ENCODE results near the gene SGMS1. TPM values are rescaled to one million over a fixed set of nuclear protein-coding genes. Genes with fewer than 3 reads are reported as not detected.
A peak's percentile ranks its signal among the peaks of the same experiment; 100 is the strongest.

The SGMS1 gene
- total RNA-seq, 1 experiment from 2014 or later: 25.5 TPM

DNA sequence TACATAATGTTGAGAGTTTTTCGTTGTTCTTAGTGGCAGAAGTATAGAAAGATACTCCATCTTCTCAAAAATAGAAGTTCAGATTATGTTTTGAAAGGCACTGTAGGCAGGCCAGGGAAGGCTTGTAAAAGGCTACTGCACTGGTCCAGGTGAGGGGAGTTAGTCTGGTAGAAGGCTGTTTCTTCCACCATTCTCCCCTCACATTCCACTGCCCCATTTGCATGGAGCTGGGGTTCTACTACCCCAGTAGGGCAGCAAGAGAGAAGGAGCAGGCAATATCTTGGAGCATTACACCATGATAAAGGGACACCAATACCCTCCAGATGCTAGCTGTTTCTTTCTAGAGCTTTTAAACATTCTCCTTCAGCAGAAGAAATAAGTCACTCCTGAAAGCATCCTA lies 16.5 kb upstream of the SGMS1 start:
- in situ Hi-C loops (cut with HindIII; ENCODE audit: low sequenced_read_pairs): no loop called here
- no peak for DNase-seq (ENCODE audit: low spot score)

DNA sequence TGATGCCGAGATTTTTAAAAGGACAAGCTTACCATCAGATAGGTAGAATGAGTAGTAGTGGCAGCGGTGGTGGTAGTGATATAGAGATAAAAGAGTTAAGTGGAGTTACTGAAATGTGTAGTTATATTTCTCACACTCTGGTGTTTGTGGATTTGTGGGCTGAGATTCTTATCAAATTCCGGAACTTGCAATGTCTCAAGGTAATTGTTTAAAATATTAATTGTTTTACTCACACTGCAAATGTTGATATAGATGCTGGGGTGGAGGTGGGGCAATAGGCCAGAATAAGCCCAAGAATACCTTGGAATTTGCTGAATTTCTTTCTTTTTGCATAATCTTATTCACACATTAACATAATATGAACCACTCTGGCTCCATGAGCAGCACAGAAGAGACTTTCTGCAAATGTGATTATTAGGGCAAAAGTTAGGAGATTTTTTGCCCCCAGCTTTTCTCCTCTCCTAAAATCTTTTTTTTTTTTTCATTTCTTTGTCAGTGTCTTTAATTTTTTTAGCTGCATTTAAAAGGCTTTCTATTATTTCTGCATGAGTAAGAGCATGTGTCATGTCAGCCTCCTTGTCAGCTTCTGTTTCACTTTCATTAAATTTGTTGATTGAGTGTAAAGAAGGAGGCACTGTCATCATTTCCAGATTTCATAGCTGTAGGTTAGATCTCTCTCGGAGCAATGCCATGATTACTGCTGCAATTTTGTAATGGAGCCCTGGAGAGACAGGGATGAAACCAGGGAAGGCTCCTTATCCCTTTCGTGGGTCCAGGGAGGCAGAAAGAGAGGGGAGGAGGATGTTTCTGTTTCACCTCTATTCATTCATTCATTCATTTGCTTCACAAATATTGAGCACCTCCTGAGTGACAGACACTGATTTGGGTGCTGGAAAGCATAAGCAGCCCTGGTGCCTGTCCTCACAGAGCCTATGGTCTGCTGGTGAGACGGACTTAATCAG lies 13.1 kb upstream of the SGMS1 start:
- in situ Hi-C loops (cut with HindIII; ENCODE audit: low sequenced_read_pairs): no loop called here
- DNase-seq (ENCODE audit: low spot score): no peak

DNA sequence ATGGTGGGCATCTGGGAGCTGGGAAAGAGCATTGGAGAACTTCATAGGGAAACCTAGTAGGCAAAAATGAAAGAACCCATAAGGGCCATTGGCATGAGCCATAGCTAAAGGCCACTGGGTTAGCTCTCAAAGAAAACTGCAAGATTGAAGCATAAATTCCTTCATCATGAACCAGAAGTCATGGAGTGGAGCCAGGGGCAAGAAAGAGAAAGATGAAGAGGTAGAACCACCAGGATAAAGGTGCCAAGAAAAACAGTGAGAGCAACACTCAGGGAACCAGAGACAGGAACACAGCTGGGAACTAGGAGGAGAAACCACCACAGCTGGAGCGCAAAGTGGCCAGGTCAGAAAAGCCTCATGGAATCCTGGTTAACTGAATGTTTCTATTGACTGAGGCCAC lies 11.5 kb upstream of the SGMS1 start:
- DNase-seq (ENCODE audit: low spot score): no peak
- in situ Hi-C loops (cut with HindIII; ENCODE audit: low sequenced_read_pairs): no loop called here

GRCh38 chr10:50634479-50634878 lies 10.7 kb upstream of the SGMS1 start:
- in situ Hi-C loops (cut with HindIII; ENCODE audit: low sequenced_read_pairs): no loop called here
- DNase-seq (ENCODE audit: low spot score): no peak

- in situ Hi-C loops (cut with HindIII; ENCODE audit: low sequenced_read_pairs): no loop called here
- no peak for DNase-seq (ENCODE audit: low spot score)
Observed at GRCh38 chr10:50631052-50631451, 7.3 kb upstream of the SGMS1 start.

DNA sequence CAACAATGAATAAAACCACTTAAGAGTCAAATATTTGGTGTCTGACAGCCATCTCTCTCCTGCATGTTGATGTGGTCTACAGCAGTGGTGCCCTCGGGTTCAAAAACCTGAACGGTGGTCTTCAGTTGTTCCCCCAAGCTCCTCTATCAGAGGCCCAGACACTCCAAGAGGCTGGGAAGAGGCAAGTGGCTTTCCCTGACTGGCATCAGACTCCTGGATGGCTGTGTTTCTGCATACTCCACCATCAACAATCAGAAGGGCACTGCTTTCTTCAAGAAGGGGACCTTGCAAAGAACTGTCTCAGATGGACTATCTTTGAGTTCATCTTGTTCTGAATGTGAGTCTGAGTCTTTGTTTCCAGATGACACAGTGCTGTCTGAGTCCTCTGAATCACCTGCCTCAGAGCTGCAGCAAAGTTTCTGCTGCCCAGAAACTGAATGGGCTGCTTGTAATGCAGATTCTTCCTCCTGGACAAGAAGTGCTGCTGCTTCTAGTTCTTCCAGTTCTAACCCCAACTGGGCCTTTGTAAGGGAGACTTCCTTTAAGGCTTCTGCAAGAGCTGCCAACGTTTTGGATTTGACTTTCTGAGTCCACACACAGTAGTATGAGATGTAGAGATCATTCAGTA lies 5.9 kb upstream of the SGMS1 start:
- DNase-seq (ENCODE audit: low spot score): no peak
- in situ Hi-C loops (cut with HindIII; ENCODE audit: low sequenced_read_pairs): no loop called here

- no peak for DNase-seq (ENCODE audit: low spot score)
- in situ Hi-C loops (cut with HindIII; ENCODE audit: low sequenced_read_pairs): no loop called here
Observed at GRCh38 chr10:50627896-50628295, 4.1 kb upstream of the SGMS1 start.

DNA sequence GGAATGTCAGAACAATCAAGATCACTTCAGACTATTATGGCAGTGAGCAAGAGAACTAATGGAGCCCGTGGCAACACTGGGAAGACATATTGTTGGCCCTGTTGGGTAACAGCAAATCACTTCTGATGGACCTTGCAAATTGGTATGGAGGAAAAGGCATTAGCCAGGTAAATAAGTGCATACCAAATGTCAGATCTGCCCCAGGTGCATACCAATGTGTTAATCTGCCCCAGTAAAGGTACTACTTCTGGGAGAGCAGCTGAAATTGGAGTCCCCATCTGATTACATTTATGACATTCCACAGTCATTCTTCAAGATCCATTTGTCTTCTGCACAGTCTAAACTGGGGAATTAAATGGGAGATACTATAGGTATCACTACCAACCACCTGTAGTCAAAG lies 3.7 kb upstream of the SGMS1 start:
- in situ Hi-C loops (cut with HindIII; ENCODE audit: low sequenced_read_pairs): no loop called here

GRCh38 chr10:50625649-50626132 lies 1.9 kb upstream of the SGMS1 start:
- in situ Hi-C loops (cut with HindIII; ENCODE audit: low sequenced_read_pairs): no loop called here
- DNase-seq (ENCODE audit: low spot score): no peak

More for the DNA sequence above, 3.7 kb upstream of the SGMS1 start:
- no peak for DNase-seq (ENCODE audit: low spot score)

- DNase-seq (ENCODE audit: low spot score): peak; percentile 77
- in situ Hi-C loops (cut with HindIII; ENCODE audit: low sequenced_read_pairs): no loop called here
Observed at GRCh38 chr10:50624866-50625501, 1.2 kb upstream of the SGMS1 start.

GRCh38 chr10:50624413-50624865 lies 683 bp upstream of the SGMS1 start:
- DNase-seq (ENCODE audit: low spot score): peak; percentile 90
- in situ Hi-C loops (cut with HindIII; ENCODE audit: low sequenced_read_pairs): no loop called here

GRCh38 chr10:50622706-50623662 lies 772 bp downstream of the SGMS1 start:
- in situ Hi-C loops (cut with HindIII; ENCODE audit: low sequenced_read_pairs): no loop called here
- DNase-seq (ENCODE audit: low spot score): peak; percentile 71

DNA sequence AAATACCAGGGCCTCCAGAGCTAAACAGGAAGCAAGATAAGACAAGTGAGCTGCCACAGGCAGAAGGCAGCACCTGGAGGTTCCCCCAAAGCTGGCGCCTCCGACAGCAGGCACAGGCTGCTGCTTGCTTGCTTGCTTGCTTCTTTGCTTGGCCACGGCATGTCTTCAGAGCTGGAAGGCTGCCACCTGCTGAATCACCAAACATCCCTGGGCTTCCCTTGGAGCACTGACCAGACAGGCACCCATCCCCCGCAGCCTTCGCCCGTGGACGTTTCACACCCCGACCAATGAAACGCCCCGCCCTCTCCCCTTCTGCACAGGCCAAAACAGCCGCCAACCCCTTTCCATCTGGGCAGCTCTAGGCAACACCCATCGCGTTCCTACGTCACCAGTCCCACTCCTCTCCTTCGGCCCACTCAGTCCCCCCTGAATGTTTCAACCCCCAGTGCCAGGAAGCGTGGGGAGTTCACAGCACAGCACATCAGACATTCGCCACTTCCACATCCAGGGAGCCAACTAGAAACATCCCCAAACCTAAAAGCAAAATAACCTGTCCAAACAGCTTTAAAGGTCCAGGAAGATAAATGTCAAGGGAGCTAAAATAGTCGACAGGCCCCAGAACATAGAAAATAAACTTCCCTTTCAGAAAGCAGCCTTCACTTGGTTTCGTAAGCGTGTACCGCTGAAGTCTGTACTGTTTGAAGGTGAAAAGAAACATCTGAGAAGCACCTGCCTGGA lies 1.6 kb downstream of the SGMS1 start:
- in situ Hi-C loops (cut with HindIII; ENCODE audit: low sequenced_read_pairs): no loop called here
- DNase-seq (ENCODE audit: low spot score): peak; percentile 87

GRCh38 chr10:50620899-50621298 lies 2.9 kb downstream of the SGMS1 start:
- in situ Hi-C loops (cut with HindIII; ENCODE audit: low sequenced_read_pairs): no loop called here
- no peak for DNase-seq (ENCODE audit: low spot score)

DNA sequence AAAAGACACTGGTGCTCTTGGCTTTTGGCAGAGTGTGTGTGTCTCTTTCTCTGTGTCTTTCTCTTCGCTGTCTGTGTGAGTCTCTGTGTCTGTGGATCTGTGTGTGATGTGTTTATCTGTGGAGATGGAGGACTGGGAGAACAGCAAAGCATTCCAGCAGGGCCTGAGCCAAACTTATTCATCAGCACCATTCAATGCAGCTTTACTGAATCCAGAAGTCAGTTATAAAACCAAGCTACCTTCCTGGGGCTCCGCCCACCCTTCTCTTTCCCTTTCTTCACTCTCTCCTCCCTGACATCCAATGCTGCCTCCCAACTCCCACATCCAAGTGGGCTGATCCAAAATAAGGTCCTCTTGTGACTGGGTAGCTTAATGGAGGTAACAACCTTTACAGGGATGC lies 3.9 kb downstream of the SGMS1 start:
- in situ Hi-C loops (cut with HindIII; ENCODE audit: low sequenced_read_pairs): no loop called here

DNA sequence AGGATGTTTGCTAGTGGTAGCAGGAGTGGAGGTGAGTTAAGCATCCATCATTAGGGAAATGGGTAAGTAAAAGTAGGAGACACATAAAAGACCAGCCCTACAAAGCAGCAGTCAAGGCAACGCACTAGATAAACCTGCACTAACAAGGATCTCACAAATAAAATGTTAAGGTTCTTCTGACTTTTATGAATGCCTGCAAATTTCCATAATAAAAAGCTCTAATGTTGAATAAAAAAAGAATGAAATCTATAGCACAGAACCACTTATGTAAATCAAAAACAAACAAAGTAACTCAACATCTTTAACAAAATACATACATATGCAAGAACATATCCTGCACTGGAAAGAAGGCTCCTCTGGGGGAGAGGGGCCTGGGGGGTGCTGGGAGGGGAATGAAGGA lies 4.6 kb downstream of the SGMS1 start:
- in situ Hi-C loops (cut with HindIII; ENCODE audit: low sequenced_read_pairs): no loop called here
- no peak for DNase-seq (ENCODE audit: low spot score)

More for the DNA sequence above, 3.9 kb downstream of the SGMS1 start:
- no peak for DNase-seq (ENCODE audit: low spot score)

- DNase-seq (ENCODE audit: low spot score): no peak
- in situ Hi-C loops (cut with HindIII; ENCODE audit: low sequenced_read_pairs): no loop called here
Observed at GRCh38 chr10:50618624-50619023, 5.1 kb downstream of the SGMS1 start.

DNA sequence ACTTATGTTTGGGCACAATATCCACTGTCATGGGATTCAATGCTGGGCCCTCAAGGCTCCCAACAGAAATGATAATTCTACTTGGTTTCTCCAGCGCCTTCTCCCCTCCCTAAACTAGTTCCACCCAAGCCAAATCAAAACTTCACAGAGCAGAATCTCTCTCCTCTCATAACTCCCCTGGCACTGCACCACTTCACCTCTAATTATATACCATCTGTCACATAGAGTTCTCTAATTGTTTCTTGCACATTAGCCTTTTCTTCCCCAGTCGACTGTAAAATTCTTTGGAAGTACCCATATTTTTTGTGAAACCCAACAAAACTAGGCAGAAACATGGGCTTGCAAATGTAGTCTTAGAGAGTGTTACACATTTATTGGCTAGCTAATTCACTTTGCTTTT lies 8.1 kb downstream of the SGMS1 start:
- DNase-seq (ENCODE audit: low spot score): peak; percentile 27
- in situ Hi-C loops (cut with HindIII; ENCODE audit: low sequenced_read_pairs): no loop called here
